Spleen (tissue), 11 donors: Measurements from ENCODE around the gene MRC1. TPM values are rescaled to one million over a fixed set of nuclear protein-coding genes. Genes with fewer than 3 reads are reported as not detected.

Source experiments
- DNase-seq: peaks from one replicate; pipeline ENCODE4 v3.0.0-alpha.2; 2020
- H3K27ac ChIP-seq, 8 donors: fragments of 200-600 bp; sonication (generic) in 7 of 8; 1 replicate in 4 of 8; 2 replicates in 4 of 8; pipeline versions ENCODE4 v1.5.0 to v1.8.0; 2016 to 2021; ENCODE audit warnings: inconsistent platforms in 4 of 8, mild to moderate bottlenecking in 4 of 8, moderate library complexity in 1 of 8
- H3K27me3 ChIP-seq, 7 donors: fragments of 200-600 bp; sonication (generic) in 6 of 7; replicated peaks in 1 of 7; 1 replicate in 4 of 7; 2 replicates in 3 of 7; pipeline versions ENCODE4 v1.5.0 to v1.8.0; 2016 to 2021; ENCODE audit warnings: inconsistent platforms in 3 of 7, mild to moderate bottlenecking in 1 of 7
- H3K36me3 ChIP-seq, 6 donors: fragments of 200-600 bp; sonication (generic) in 5 of 6; 1 replicate in 4 of 6; 2 replicates in 2 of 6; pipeline versions ENCODE4 v1.5.0 to v1.8.0; 2016 to 2021; ENCODE audit warnings: inconsistent platforms in 2 of 6
- H3K4me1 ChIP-seq, 6 donors: fragments of 200-600 bp; sonication (generic) in 5 of 6; 1 replicate in 3 of 6; 2 replicates in 3 of 6; pipeline versions ENCODE4 v1.5.0 to v1.8.0; 2016 to 2021; ENCODE audit warnings: inconsistent platforms in 3 of 6
- H3K4me3 ChIP-seq, 8 donors: fragments of 200-600 bp; sonication (generic) in 7 of 8; 1 replicate in 4 of 8; 2 replicates in 4 of 8; pipeline versions ENCODE4 v1.5.0 to v1.8.0; 2016 to 2021; ENCODE audit warnings: inconsistent platforms in 4 of 8, mild to moderate bottlenecking in 4 of 8, moderate library complexity in 2 of 8
- H3K9me3 ChIP-seq, 8 donors: fragments of 200-600 bp; sonication (generic) in 7 of 8; 1 replicate in 4 of 8; 2 replicates in 4 of 8; pipeline versions ENCODE4 v1.5.0 to v1.8.0; 2016 to 2021; ENCODE audit warnings: inconsistent platforms in 4 of 8
- CTCF ChIP-seq, 11 experiments: fragments of 200-600 bp in 7 of 11; fragments of 450-650 bp in 4 of 11; sonication (generic) in 4 of 11; IDR thresholded peaks in 8 of 11; conservative IDR thresholded peaks in 3 of 11; 1 replicate in 7 of 11; 2 replicates in 4 of 11; pipeline versions ENCODE4 v1.4.0 to v1.8.0; 2016 to 2021; ENCODE audit warnings: antibody characterized with exemption in 11 of 11, inconsistent platforms in 4 of 11, mild to moderate bottlenecking in 1 of 11
- POLR2A ChIP-seq, 3 donors: fragments of 450-650 bp; IDR thresholded peaks; one replicate each; pipeline ENCODE4 v1.5.1; 2017; ENCODE audit warnings: antibody characterized with exemption in 3 of 3, mild to moderate bottlenecking in 1 of 3
- POLR2AphosphoS5 ChIP-seq, 3 donors: sonication (generic); formaldehyde crosslinking; IDR thresholded peaks; one replicate each; pipeline ENCODE4 v1.5.1; 2017; ENCODE audit warnings: antibody characterized with exemption in 3 of 3
- WGBS, 5 donors: extraction: QIAGEN DNeasy Blood & Tissue Kit in 3 of 5; methylation state at CpG; one replicate each; pipeline versions ENCODE4 v1.1.5 to v1.1.7; 2013 to 2018; 5-methylcytosine and 5-hydroxymethylcytosine counted together
- intact Hi-C: fragments of 100-400 bp; cut with DNase I; formaldehyde crosslinking; loops from one replicate; pipeline ENCODE4 v1.15.0; 2023; ENCODE audit warnings: low total_unique reads
- polyA plus RNA-seq, 3 donors: library from polyadenylated mRNA; stranded (reverse); fragments of 200-250 nt; gene quantifications; one replicate each; pipeline ENCODE4 v1.2.1, GENCODE V29; 2013
- total RNA-seq, 7 donors: library from RNA; depleted of rRNA in 3 of 7; stranded (reverse); fragments of >200 nt in 3 of 7; fragmentation: NEBNext Ultra II Directional in 4 of 7; extraction: Animal tissue kit (Norgen Biotek cat#: 25700) in 4 of 7; gene quantifications; one replicate each; pipeline versions ENCODE4 v1.1.0 to v1.2.1, GENCODE V29; 2016 to 2021
- donor health status: healthy with polysubstance abuse.
- donor health status: DM: no; HTN: no; CAD: no; lungs with moderate emphysema.
- donor health status: DM: no; HTN: no; CAD: no.
- donor health status: Bipolar disorder and iron deficiency.
- donor health status: healthy.
- donor health status: DM: no; HTN: no; CAD: no.
- donor health status: DM: yes; HTN: yes; CAD: no.

MRC1 gene
- total and polyA plus RNA-seq, 10 donors = 9.9 to 370 (median 129) TPM

GRCh38 chr10:17910125-17910789, 101.1 kb downstream of the MRC1 start:
- Histone ChIP-seq H3K4me3 (no peak overlapping the region), H3K27me3 (no peaks in the 10 kb centered on the region), H3K9me3 (no peaks in the 10 kb centered on the region), H3K27ac (no peak overlapping the region), H3K4me1 (no peaks in the 10 kb centered on the region), H3K36me3 (peaks cover 0 to 51% (median 0%) of the 10 kb centered on the region in 6 donors)
- TF ChIP-seq POLR2AphosphoS5 (IDR thresholded peaks at IDR 0.05) (no peak), POLR2A (IDR thresholded peaks at IDR 0.05) (no peak), CTCF (IDR thresholded peaks at IDR 0.05 in 8 of 11, conservative IDR thresholded peaks at IDR 0.05 in 3 of 11) (peak in 4 of 11 experiments; percentile 28 to 39 (median 30))
- WGBS, 5 donors = 23 to 30% (median 28%) methylated on average over 12 of the region's 12 CpGs
- intact Hi-C loops = no loop called here
- no peak for DNase-seq

- no peaks in the 10 kb centered on the region for H3K9me3 ChIP-seq
- TF ChIP-seq CTCF (IDR thresholded peaks at IDR 0.05 in 8 of 11, conservative IDR thresholded peaks at IDR 0.05 in 3 of 11) = no peak
- TF ChIP-seq POLR2A (IDR thresholded peaks at IDR 0.05) = no peak
- TF ChIP-seq POLR2AphosphoS5 (IDR thresholded peaks at IDR 0.05) = no peak
- DNase-seq = no peak
- no peaks in the 10 kb centered on the region for H3K27me3 ChIP-seq
- no peak overlapping the region for H3K27ac ChIP-seq
- H3K4me3 ChIP-seq = no peak overlapping the region
- intact Hi-C loops = no loop called here
- no peaks in the 10 kb centered on the region for H3K4me1 ChIP-seq
- H3K36me3 ChIP-seq = peaks cover 0 to 32% (median 0%) of the 10 kb centered on the region in 6 donors
- WGBS, 5 donors = 43 to 62% (median 54%) methylated on average over 4 of the region's 4 CpGs
Observed at GRCh38 chr10:17912754-17913153, 103.6 kb downstream of the MRC1 start.

- 79 to 86% (median 81%) methylated on average over 5 of the region's 5 CpGs for WGBS, 5 donors
Observed at GRCh38 chr10:17913604-17914003, 104.5 kb downstream of the MRC1 start.

More at GRCh38 chr10:17913604-17914003, 104.5 kb downstream of the MRC1 start:
- TF ChIP-seq POLR2AphosphoS5 (IDR thresholded peaks at IDR 0.05) (no peak), CTCF (IDR thresholded peaks at IDR 0.05 in 8 of 11, conservative IDR thresholded peaks at IDR 0.05 in 3 of 11) (no peak), POLR2A (IDR thresholded peaks at IDR 0.05) (no peak)
- no peaks in the 10 kb centered on the region for H3K4me1 ChIP-seq
- H3K36me3 ChIP-seq = peaks cover 0 to 24% (median 0%) of the 10 kb centered on the region in 6 donors
- H3K4me3 ChIP-seq = no peak overlapping the region
- no peak for DNase-seq
- H3K27me3 ChIP-seq = no peaks in the 10 kb centered on the region
- no peaks in the 10 kb centered on the region for H3K9me3 ChIP-seq
- no peak overlapping the region for H3K27ac ChIP-seq
- intact Hi-C loops = no loop called here
